COLO668 (cell line): ENCODE measurements around the gene PACS2.
A peak's percentile ranks its signal among the peaks of the same experiment; 100 is the strongest.

Experiments
- DNase-seq: peaks from one replicate; lab custom pipeline; 2025; ENCODE audit not compliant: unreplicated experiment; lab: John Stamatoyannopoulos, UW

The PACS2 gene

DNA sequence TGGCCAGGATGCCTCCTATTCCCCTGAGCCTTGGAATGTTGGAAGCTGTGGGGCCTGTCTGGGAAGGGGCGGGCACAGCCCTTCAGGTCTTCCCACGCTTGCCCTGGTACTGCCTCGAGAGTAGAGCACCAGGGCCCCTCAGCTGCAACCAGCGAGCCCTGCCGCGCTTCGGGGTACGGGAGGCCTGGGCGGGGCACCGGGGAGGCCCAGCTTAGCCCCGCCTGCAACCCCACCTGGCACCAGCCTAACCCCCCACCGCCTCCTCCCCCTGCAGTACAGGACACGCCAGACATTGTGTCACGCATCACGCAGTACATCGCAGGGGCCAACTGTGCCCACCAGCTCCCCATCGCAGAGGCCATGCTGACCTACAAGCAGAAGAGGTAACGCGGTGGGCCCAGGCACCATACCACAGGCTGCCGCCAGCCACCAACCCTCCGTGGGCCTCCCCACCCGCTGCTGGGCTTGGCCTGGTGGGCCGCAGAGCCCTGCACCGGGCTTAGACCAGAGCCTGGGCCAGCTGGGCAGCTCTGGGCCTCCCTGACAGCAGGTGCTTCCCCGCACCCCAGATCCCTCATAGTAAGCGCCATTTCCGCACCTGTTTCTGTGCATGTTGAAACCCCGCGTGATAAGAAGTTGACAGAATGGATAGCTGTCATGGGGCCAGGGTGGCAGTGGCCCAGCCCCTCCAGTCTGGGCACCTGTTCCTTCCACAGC, 70.2 kb downstream of the PACS2 start:
- DNase-seq: no peak

DNA sequence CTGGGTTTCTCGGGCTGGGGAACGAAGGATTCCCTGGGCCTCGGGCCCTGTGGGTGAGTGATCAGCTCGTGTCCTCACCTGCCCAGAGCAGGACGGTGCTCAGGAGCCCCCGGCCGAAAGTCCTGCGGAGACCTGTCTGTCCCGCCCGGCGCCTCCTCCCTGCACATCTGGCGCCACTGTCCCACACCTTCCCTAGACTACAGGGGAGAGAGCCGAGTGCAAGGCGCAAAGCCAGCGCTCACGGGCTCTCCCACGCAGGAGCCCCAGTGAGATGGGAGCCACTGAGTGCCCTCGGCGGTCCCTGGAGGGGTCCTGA, 70.7 kb downstream of the PACS2 start:
- no peak for DNase-seq

DNA sequence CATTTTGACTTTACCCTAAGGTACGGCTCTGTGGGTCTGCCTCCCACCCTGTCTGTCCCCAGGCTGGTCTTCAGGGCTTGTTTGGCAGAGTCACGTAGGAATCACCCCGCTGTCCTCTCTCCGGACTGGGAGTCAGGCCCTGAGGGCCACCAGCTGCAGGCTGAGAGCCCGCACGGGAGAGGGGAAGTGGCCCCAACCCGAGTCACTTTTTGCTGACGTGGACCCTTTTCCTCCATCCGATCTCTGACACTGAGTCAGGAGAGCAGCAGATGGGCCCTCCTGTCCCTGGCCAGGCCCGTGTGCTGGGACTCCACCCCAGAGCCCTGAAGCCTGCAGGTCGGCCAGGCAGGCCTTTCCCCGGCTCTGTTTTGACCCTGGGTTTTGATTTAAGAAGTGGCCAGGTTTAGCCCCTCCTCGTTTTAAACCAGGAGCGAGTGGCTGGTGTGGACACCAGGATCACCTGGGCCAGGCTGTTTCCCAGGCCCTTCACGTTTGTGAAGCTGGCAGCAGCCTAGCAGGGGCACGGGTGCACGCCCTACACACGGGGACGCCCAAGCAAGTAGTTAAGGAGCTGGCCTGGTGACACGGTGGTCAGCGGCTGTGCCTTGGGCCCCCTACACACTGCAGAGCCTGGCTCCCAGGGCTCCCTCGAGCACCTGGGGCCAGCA, 71.3 kb downstream of the PACS2 start:
- DNase-seq: no peak

DNA sequence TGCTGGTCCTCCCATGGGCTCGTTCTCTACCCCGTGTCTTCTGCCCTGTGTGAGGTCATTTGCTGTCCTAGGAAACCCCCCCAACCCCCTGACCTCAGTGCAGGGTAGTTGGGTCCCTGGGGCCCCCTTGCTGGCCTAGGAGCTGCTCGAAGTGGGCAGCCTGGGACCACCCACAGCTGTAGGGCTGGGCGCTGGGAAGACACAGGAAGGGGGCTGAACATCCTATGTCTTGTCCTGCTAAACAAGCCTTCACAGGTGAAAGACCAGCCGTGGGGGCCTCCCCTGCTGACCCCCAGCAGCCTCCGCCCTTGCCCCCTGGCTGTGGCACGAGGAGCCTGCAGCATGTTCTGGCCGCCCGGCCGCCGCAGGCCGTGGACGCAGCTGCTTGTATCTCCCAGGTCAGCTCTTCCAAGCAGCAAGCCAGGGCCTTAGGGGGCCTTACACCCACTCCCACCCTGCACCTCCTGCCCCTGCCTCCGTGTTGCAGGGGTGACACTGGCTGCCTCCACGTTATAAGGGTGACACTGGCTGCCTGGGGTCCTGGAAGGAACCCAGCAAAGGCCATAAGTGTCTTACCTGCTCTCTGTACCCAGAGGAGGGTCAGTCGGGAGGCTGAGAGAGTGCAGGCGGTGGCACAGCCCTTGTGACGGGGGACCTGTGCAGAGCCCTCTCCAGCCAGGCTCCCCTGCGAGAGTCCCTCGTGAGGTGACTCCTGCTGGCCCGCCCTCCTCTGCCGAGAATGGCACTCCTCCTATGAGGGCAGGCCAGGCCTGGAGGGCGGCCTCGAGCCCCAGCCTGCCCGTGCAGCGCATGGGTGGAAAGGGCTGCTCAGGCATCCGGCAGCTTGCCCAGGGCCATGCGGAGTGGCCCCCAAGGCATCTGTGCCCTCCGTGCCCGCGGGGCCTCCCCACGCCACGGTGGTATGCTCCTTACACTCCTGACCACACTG, 72.3 kb downstream of the PACS2 start:
- no peak for DNase-seq

DNA sequence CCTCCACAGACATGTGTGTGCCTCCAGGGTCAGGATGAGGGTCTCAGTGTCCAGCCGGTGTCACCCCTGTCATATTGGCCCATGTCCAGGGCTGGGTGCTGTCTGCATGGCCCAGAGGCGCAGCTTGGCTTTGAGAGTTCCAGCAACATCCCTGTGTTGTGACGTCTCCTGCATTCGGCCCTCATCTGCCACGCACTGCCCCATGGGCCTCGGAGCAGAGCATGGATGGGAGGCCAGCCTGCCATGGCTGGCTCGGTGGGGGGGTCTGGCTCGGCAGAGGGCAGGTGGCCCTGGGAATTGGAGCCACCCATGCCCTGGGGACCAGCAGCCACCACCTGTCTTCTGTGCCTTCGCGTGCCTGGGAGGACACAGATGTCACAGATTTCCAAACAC, 73.0 kb downstream of the PACS2 start:
- no peak for DNase-seq

DNA sequence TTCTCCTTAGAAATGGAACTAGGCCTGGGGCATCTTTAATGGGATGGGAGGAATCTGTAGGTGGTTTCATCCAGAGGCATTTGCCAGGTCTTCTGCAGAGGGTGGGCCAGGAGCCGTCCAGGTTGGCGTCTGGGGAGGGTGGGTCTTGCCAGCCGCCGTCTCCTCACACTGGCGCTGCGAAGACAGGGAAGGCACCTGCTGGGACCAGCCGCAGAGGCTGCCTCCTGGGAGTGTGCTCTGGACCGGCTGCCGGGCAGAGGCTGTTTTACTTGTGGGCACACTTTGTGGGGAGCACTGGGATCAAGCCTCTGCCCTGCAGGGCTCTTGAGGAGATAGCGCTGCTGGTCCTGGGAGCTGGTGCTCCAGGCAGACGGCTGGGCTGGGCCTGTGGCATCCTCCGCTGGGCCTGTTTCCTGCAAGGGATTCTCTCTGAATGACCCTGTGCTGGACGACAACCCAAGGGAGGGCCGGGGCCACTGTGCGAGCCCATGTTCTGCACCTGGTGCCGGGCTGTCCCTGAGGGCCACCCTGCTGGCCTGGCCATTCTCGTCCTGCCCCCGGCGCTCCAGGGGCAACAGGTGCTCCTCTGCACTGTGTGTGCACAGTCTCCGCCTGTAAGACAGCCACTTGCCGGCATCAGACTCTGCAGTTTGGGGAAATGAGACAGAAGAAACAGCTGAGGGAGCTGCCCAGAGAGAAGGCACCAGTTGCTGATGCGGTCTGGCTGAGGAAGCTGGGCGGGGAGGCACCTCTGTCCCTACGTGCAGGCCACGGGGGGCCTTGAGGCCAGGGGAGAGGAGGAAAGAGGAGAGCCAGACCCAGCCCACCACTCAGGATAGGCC, 73.8 kb downstream of the PACS2 start:
- no peak for DNase-seq

DNA sequence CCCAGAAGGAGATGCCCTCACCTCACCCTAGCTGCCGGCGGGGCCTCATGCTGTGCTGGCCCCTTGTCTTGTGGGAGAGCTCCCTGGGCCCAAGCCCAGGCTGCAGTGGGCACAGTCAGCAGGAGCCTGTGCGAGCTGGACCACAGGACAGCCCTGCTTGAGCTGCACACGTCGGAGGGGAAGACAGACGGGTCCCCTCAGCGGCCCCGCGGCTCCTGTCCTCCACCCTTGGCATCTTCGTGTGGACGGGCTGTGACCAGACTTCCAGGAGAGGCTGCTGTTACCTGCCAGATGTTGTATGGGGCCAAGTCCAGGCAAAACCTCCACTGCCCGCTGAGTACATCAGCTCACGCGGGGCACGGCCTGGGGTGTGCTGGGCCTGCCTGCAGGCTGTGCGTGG, 74.4 kb downstream of the PACS2 start:
- no peak for DNase-seq

DNA sequence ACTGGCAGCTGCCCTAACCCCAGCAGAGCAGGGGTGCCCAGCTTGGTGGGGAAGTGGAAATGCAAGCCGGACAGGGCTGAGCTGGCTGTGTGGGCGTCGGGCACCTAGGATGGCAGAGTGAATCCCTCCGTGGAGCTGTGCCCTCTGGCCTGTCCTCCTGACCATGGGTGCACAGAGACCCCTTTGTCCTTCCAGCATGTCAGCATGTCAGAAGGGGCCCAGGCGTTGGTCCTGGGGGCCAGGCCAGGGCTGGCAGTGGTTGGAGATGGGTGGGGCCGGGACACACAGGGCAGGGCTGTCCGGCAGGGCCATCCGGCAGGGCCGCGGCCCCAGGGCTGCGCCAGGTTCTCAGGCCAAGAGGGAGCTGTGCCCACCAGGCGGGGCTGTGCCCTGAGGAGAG, 75.0 kb downstream of the PACS2 start:
- no peak for DNase-seq

DNA sequence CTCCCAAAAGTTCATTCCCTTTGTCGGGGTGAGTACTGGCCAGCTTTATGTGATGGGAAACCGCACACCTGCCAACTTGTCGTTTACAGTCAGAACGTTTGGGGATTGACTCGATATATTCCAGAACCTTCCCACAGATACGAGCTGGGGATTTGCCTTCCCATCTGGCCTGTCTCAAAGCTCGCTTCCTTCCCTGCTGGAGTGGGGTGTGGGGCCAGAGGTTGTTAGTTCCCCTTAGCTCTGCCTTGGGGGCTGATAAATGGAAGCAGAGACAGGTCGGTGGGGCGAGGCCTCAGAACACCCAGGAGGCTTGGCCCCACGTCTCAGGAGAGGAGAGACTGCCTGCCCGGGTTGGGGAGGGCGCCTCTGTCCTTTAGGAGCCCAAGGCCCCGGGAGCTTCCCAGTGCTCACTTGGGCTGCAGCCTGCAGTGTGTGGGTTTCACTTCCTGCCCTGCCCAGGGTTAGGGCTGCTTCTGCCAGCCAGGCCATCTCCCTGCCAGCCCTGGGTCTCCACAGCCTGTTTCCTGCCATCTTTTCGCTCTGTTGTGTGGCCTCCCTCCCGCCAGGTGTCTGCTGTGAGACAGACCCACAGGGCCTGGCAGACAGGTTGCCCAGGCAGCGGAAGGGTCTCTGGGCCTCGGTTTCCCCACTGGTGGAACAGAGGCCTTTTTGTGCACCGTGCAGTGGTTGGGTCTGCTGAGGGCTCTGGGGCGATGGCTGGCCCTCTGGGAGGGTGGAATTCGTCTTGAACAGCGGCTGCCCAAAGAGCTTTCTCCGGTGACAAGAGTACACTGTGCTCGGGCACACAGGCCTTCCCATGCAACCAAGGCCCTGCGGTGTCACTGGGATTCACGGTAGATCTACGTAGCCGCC, 75.7 kb downstream of the PACS2 start:
- no peak for DNase-seq

DNA sequence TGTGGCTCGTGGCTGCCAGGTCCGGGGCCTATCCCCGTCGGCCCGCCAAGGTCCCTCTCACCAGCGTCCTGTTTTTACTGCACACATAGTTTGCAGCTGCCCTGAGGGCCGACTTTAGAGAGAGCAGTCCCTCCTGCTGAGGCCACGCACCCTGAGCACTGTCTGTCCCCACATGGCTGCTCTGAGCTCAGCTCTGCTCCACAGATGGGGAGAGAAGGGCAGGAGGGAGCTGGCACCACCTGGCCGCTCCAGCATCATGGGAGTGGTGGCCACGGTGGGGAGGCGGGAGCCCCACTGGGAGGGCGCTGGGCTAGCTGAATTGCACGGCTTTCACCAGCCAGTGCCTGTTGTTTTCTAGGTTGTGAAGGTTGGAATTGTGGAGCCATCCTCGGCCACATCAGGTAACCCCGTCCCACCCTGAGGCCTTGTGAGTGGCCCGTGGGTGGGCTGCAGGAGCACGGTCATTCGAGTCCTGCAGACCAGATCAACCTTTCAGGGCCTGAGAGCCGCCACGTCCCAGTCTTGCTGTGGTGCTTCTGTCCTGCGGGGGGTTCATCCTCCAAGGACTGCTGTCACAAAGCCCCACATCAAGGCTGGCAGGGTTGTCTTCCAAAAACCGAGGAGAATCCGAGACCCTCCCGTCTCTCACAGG, 76.4 kb downstream of the PACS2 start:
- DNase-seq: no peak

DNA sequence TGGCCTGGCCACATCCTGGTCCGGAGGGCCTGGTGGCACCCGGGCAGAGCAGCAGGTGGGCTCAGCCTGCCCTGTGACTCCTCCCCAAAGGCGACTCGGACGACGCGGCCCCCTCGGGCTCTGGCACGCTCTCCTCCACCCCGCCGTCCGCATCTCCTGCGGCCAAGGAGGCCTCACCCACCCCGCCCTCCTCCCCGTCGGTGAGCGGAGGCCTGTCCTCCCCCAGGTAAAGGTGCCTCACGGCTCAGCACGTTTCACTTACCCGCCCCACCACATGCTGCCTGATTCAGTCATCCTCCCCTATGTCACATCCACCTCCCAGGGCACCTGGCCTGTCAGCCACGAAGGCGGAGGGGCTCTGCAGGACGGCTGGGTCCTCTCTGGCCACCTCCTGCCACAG, 77.0 kb downstream of the PACS2 start:
- DNase-seq: no peak

DNA sequence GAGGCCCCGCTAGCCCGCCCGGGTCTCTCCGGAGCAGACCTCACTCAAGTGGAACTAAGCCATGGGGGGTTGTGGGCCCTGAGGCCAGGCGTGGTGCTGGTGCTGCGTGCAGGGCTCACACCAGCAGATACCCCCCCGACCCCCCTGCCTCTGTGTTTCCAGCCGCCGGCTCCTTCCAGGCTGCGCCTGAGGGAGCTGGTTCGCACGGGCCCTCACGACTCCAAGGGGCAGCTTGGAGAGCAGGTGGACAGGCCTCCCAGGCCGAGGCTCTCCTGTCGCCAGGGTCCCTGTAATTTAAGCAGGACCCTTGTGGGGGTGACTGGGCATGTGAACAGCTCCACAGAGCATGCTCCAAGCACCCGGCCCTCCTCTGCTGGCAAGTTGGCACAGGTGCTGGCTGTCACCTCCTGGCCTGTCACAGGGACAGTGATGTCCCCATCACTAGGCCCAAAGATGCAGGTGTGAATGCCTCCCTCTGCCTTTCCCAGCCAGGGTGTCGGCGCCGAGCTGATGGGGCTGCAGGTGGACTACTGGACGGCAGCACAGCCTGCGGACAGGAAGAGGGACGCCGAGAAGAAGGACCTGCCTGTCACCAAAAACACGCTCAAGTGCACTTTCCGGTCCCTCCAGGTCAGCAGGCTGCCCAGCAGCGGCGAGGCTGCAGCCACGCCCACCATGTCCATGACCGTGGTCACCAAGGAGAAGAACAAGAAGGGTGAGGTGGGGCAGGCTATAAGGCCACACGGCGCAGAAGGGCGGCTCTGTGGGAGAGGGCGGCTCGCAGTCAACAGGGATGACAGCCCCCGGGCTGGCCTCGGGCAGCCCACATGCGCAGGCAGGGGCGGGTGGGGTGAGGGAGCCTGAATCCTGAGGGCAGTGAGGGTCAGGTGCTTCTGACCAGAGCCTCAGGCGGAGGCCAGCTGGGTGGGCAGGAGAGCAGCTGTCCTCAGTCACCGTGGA, 77.9 kb downstream of the PACS2 start:
- no peak for DNase-seq

DNA sequence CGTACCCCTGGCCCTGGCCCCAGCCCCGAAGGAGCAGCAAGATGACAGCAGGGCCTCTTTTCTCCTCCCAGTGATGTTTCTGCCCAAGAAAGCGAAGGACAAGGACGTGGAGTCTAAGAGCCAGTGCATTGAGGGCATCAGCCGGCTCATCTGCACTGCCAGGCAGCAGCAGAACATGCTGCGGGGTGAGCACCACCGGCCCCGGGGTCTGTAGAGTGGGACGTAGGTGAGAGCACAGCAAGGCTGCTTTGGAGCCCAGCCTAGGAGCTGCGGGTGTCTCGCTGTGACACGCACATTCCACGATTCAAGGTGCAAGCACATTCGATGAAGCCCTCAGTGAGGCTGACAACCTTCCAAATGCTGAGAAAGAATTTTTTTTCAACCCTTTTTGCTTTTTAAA, 78.6 kb downstream of the PACS2 start:
- no peak for DNase-seq

DNA sequence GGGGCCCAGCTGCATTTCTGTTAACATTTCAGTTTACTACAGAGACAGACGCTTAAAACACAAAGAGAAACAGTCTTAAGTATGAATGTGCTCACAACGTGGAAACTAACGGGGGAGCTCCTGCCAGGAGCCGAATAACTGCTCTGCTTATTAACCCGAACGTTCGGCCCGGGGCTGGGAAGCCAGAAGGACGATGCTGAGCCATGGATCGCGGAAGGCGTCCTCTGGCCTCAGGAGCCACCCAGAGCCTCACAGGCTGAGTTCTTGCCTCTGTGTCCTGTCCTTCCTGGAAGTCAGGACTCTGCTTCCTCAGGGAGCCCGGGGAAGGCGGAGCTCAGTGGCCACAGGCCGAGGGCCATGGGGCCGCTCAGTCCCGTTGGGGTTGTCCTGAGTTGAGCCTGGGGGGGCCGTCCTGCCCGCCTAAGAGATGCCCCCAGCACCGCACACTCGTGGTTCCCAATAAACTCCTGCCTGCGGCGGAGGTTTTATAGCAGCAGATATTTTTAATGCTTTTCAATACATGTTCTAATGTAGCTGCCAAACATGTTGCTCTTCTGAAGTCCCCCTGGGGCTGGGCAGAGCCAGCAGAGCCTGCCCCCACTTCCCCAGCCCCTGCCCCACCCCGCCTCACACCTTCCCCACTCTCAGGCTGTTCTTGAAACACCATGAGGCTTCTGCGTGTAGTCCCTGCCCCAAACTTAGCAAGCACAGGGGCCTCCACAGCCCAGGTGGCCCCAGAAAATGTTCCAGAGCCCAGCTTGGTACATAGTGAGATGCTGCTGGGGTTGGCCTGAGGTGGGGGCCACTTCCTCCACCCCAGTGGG, 80.4 kb downstream of the PACS2 start:
- DNase-seq: no peak

DNA sequence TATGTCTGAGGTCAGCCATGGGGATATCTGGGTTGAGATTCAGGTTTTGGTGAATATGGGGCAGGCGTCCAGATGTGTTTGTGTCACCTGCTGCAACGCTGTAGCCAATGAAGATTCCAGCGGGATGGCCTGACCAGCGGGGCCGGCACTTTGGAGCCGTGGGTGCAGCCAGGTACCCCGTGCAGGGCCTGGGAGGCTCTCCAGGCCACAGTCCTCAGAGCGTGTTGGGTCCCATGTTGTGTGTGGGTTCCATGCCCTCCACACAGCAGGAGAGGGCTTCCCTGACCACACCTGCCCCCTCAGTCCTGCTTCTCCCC, 80.9 kb downstream of the PACS2 start:
- no peak for DNase-seq

DNA sequence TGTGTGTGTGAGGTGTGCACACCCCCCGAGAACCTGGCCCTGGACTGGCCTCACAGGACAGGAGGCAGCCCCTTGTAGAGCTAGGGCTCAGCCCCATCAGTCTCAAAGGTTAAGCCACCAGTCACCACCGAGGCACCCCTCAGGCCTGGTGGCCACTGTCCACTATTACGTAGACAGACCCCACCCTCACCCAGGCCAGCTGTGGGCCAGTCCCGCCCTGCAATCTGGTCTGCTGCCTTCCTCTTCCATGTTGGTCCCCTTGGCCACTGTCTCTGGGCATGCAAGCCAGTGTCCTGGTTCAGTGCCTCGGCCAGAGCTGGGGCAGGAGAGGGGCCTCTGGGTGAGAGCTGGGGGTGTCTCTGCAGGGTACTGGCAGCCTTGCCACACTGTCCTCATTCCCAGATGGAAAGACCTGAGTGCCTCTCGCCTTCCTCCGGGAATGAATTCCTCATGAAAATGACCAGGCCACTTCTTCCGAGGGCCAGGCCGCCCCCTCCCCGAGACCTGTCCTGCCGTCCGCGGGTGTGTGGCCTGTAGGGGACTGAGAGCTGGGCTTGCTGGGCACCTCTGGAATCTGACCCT, 82.9 kb downstream of the PACS2 start:
- DNase-seq: no peak

DNA sequence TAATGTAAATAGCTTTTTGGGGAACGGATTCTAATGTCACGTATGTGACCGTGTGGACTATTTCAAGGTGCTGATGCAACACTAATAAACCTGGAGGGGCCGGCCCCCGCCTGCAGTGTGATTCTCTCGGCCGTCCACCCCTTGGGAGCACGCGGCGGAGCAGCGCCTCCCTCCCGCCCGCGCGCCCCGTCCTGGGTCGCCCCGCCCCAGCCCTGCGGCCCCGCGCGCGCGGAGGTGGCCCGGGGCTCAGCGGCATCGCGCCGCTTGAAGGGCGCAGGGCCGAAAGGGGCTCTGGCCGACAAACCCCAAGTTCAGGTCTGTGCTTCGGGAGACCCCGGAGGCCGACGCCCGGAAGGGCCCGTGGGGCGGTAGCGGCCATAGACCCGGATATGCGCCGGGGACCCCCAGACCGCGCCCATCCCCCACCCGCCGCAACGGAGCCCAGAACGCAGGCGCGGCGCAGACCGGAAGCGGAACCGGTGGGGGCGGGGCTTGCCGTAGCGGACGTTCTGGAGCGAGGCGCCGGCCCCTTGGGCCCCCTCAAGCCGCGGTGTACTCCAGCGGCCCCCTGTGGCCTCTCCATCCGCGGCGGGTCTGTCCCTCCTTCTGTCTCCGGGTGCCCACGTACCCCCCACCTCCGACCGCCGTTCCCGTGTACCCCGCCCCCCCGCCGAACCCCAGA, 83.6 kb downstream of the PACS2 start, which contains the start of gene TEX22:
TSS of gene TEX22 (plus strand) at position 495 of the 682 bp plus-strand sequence. CDS start 803 bp downstream, outside the sequence.
- peak; percentile 97 for DNase-seq
